MM.1S (cell line): ENCODE data around the gene ASCC3.

Source experiments
- EZH2 ChIP-seq: fragments of 300-600 bp; sonication (generic); optimal IDR thresholded peaks from 2 replicates; pipeline ENCODE3; 2017; ENCODE audit warnings: low read depth, mild to moderate bottlenecking, antibody characterized with exemption, low read length, mixed read lengths
- EZH2phosphoT487 ChIP-seq: fragments of 300-600 bp; sonication (generic); IDR thresholded peaks from 2 replicates; pipeline ENCODE4 v1.6.1; 2018; ENCODE audit warnings: antibody characterized with exemption, low read length
- TF ChIP-seq, protein P1 (sequence below): fragments of 300-600 bp; sonication (generic); IDR thresholded peaks from 2 replicates; pipeline ENCODE4 v1.5.1; 2016; ENCODE audit warnings: antibody characterized with exemption, low read length, mixed read lengths

DNA sequence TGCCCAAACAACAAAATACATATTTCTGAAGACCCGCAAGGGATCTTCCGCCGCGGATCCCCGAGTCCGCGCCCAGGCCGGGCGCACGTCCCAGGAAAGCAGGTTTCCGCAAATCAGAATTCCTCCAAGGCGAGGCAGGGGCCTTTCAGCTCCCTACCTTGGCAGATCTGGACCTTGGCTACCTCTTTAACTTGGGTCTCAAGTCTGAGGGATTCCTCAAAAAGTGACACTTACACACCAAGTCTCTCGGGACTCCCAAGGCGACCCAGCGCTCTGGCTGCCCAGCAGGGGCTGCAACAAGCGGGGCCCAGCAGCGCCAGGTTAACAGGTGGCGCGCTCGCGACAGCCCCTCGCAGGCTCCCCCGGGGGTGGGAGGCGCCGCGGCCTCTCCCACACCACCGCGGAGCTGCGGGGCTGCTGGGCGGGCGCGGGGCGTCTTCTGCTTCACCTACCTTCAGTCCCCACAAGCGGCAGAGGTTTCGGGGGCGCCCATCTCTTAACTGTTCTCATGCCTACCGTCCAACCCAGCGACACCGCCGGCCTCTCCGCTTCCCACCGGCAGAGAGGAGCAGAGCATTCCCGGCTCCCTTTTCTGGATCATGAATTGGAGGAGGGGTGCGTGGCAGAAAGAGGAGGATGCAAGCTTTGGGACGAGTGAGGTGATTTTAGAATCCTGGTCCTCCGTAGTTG is 416.8 kb downstream of the ASCC3 start:
- TF ChIP-seq, protein P1, sequence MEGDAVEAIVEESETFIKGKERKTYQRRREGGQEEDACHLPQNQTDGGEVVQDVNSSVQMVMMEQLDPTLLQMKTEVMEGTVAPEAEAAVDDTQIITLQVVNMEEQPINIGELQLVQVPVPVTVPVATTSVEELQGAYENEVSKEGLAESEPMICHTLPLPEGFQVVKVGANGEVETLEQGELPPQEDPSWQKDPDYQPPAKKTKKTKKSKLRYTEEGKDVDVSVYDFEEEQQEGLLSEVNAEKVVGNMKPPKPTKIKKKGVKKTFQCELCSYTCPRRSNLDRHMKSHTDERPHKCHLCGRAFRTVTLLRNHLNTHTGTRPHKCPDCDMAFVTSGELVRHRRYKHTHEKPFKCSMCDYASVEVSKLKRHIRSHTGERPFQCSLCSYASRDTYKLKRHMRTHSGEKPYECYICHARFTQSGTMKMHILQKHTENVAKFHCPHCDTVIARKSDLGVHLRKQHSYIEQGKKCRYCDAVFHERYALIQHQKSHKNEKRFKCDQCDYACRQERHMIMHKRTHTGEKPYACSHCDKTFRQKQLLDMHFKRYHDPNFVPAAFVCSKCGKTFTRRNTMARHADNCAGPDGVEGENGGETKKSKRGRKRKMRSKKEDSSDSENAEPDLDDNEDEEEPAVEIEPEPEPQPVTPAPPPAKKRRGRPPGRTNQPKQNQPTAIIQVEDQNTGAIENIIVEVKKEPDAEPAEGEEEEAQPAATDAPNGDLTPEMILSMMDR, result no peak
- TF ChIP-seq EZH2, result no peak
- TF ChIP-seq EZH2phosphoT487, result no peak
